HTR-8/SVneo (cell line): ENCODE results near the gene ELOVL6.
"Not testable (repeated sequence)": the region's sequence is repeated elsewhere in the genome, so short reads cannot be mapped to it uniquely, and the experiment has no call there.

ENCODE experiments used
- DNase-seq: peaks from one replicate; pipeline ENCODE4 v3.0.0; 2011; ENCODE audit warnings: low spot score, mixed read lengths; ENCODE audit not compliant: insufficient read length
- FAIRE-seq: peaks from 2 replicates; lab custom pipeline; 2011; peaks lifted over from hg19 to GRCh38; lab: Jason Lieb, UNC

ELOVL6 gene, protein sequence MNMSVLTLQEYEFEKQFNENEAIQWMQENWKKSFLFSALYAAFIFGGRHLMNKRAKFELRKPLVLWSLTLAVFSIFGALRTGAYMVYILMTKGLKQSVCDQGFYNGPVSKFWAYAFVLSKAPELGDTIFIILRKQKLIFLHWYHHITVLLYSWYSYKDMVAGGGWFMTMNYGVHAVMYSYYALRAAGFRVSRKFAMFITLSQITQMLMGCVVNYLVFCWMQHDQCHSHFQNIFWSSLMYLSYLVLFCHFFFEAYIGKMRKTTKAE

DNA sequence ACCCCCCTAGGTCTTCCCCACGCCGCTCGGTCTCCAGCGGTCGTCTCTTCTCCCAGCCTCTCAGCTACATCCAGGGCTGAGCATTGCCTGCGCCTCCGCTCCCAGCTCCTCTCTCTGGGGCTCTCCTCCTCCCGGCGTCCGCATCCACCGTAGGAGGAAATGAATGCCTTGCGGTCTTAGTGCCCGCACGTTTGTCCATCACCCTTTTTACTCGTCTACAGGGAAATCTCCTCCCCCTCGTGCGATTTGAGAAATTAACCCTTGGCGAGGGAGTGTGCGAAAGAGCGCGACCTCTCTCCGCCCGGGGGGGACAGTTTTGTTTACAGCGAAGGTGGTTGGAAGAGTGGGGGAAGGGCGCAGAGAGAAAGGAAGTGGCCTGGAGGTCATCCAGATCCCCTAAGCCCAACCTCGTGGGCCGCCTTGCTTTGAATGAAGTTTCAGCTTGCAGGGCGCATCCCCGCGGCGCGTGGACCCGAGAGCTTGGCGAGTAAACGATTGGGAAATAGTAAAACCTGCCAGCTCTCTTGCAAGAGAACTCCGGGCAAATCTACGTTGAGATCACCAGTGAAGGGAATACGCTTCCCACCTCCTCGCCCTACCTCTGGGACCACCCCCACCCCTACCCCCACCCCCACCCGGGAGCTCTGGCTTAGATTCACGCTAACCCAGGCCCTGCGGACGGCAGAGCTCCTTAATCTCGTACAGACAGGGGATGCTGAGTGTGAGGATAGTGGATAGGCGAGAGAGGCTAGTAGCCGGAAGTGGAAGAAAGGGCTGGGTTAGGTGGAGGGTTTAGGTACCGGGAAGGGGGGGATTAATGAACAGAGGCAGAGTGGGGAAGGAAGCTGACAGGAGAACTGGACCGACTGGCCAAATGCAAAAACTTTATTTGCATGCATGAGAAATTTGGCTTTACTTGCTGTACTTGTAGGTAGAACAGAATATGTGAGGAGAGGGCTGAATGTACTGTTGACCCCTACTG lies at the start of gene ELOVL6:
Gene ELOVL6 (minus strand): TSS at position 181 of the 982 bp plus-strand sequence. CDS start 280 bp downstream, outside the sequence.
- peak; percentile 60 for DNase-seq
- peak; percentile 51 for FAIRE-seq

DNA sequence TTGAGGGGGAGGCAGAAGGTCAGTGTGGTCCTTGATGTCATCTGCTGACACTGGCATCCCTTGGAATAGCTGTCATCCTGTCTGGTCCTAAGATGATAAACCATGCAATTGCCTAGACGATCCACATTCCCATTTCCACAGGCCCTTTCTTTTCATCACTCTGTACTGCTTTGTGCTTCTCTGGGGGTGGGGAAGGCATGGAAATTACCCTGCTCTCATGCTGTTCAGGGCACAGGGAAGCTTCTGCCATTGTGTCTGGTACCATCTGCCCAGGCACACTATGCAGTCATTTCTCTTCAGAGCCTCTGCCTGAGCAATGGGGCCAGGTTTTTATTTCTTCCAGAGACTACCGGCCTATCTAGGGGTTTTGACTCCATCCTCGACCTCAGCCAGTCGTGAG lies 49.7 kb upstream of the ELOVL6 start:
- DNase-seq, result no peak
- FAIRE-seq, result peak; percentile 31

DNA sequence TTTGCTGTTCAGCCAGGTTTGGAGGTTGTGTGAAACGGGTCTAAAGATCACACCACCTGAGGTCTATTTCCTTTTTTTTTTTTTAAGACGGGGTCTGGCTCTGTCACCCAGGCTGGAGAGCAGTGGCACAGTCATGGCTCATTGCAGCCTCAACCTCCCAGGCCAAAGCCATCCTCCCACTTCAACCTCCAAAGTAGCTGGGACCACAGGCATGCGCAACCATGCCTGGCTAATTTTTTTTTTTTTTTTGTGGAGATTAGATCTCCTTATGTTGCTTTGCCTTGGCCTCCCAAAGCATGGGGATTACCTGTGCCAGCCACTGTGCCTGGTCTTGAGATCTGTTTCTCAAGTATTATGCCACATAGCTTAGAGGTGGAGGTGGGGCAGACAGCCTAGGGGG lies 49.2 kb upstream of the ELOVL6 start:
- DNase-seq (no peak), FAIRE-seq (no peak)

DNA sequence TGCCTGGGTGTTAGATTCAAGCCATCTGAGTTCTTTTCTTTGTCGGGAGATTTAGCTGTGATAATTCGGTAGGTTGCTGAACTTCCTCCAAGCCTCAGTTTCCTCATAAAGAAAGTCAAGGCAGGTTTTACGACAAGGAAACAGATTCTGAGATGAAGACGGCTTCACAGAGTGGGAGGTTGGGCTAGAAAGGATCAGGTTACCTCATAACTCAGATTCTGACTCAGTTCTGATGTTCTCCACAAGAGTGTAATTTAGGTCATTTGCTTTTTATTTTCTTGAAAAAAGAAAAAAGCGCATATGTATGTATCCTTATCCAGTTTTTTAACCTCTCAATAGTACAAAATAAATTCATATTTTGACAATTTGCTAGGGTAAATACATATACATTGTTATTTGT lies 47.2 kb upstream of the ELOVL6 start:
- no peak for FAIRE-seq
- DNase-seq, result peak; percentile 32

DNA sequence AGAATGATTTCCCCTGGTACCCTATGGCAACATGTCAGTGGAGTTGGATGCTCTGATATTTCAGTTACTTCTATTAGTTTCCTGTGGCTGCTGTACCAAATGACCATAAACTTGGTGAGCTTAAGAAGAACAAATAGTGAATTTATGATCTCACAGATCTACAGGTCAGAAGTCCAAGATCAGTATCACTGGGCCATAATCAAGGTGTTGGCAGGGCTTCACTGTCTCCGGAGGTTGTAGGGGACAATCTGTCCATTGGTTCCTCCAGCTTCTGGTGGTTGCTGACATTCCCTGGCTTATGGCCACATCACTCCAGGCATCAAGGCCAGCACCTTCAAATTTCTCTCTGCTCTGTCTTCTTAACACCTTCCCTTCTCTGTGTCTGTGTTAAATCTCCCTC lies 37.9 kb upstream of the ELOVL6 start:
- FAIRE-seq (no peak), DNase-seq (no peak)

DNA sequence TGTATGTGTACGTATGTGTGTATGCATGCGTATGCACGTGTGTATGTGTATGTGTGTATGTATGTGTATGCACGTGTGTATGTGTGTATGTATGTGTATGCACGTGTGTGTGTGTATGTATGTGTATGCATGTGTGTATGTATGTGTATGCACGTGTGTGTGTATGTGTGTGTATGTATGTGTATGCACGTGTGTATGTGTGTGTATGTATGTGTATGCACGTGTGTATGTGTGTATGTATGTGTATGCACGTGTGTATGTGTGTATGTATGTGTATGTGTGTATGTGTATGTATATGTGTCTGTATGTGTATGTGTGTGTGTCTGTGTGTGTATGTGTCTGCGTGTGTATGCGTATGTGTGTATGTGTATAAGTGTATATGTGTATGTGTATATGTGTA lies 35.2 kb upstream of the ELOVL6 start:
- not testable (repeated sequence) for DNase-seq
- FAIRE-seq, result peak; percentile 99

DNA sequence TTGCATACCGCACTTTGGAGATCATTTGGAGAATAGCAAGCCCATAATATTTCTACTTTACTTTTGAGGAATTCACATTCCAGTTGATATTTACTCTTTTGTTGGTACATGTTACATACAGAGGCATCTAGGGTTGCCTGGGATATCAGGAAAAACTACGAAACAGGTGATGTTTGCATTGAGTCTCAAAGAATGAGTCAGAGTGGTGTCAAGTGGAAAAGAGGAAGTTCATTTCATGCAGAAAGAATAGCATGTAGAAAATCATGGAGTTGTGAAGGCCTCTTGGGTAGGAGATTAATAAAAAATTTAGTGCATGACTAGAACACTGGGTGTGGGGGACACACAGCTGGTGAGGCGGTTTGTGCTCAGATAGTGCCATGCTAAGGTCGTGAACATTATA lies 33.5 kb upstream of the ELOVL6 start:
- DNase-seq (no peak), FAIRE-seq (no peak)

DNA sequence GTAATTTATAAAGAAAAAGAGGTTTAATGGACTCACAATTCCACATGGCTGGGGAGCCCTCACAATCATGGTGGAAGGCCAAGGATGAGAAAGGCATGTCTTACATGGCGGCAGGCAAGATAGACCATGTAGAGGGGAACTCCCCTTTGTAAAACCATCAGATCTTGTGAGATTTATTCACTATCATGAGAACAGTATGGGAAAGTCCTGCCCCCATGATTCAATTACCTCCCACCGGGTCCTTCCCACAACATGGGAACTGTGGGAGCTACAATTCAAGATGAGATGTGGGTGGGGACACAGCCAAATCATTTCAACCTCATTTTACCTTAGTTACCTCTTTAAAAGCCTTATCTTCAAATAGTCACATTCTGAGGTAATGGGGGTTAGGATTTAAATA lies 30.9 kb upstream of the ELOVL6 start:
- DNase-seq, result no peak
- FAIRE-seq, result no peak

DNA sequence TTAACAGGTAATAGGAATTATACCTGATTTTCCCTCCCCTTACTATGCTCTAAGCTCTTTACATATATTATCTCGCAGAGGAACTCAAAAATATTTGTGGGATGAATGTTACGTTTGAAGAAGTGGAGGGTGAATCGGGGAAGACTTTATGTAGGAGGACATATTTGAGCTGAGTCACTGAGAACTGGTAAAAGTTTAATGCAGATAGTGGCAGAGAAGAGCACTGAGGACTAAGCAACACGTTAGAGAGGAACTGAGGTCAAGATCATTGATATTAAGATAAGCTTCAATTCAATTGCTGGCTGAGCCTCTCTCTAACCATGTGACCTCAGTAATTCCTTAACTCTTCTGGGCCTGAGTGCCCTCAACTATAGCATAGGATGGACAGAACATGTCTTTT lies 26.4 kb upstream of the ELOVL6 start:
- DNase-seq (no peak), FAIRE-seq (no peak)

DNA sequence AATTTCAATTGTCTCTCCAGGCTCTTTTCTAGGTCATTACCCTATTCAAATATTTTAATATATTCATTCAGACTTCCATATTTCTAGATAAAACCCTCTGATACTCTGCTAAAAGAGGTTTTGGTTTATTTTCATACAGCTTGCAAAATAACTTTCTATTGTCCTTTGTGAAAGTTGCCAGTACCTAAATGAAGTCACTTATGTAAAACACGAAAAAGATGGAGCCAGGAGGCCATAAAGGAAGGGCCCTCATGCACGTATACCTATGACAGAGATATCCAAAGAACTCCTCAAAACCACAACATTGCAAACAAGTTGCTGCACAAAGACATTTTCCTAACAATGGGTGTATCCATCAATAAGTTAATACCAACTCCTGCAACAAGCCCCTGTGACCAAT lies 25.7 kb upstream of the ELOVL6 start:
- FAIRE-seq (no peak), DNase-seq (no peak)

DNA sequence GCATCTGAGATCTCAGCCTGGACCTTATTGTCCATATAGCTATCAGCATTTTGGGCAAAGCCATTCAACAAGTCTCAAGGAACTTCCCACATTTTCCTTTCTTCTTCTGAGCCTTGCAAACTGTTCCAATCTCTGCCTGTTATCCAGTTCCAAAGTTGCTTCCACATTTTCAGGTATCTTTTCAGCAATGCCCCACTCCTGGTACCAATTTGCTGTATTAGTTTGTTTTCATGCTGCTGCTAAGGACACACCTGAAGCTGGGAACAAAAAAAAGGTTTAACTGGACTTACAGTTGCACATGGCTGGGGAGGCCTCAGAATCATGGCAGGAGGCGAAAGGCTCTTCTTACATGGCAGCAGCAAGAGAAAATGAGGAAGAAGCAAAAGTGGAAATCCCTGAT lies 20.5 kb upstream of the ELOVL6 start:
- not testable (repeated sequence) for DNase-seq, FAIRE-seq

DNA sequence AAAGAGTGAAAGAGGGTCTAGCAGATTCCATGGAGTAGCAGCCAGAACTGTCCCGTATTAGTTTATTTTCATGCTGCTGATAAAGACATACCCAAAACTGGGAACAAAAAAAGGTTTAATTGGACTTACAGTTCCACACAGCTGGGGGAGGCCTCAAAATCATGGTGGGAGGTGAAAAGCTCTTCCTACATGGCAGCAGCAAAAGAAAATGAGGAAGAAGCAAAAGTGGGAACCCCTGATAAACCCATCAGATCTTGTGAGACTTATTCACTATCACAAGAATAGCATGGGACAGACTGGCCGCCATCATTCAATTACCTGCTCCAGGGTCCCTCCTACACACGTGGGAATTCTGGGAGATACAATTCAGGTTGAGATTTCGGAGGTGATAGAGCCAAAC lies 18.8 kb upstream of the ELOVL6 start:
- not testable (repeated sequence) for DNase-seq, FAIRE-seq

DNA sequence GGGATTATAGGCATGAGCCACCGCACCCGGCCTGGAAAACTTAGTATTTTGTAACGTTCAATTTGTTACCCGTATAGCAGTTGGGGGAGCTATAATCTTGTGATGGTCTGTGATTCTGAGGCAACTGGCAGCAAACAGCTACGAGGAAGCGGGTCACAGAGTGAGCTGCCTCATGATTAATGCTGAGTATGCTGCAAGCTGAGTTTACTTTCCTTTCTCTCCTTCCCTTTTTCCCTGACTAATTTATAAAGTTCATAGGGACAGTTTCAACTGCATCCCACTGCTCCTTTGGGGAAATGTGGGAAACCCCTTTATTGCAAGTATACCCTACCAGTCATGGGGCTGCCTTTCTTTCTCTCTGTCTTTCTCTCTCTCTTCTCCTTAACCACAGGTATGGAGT lies 17.7 kb upstream of the ELOVL6 start:
- no peak for FAIRE-seq
- no peak for DNase-seq

DNA sequence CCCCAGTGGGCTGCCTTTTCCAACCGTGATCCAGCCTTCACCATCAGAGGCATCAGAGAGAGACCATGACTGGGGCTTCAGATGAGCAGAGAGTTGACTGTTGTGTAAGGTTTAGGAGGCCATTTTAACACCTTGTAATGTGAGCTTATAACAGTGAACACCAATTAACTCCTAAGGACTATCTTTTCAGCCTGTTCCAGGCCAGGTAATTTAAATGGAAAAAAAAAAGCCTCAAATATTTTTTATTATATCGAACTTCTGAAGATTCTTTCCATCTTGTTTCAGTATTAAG lies 13.3 kb upstream of the ELOVL6 start:
- DNase-seq (no peak), FAIRE-seq (no peak)

DNA sequence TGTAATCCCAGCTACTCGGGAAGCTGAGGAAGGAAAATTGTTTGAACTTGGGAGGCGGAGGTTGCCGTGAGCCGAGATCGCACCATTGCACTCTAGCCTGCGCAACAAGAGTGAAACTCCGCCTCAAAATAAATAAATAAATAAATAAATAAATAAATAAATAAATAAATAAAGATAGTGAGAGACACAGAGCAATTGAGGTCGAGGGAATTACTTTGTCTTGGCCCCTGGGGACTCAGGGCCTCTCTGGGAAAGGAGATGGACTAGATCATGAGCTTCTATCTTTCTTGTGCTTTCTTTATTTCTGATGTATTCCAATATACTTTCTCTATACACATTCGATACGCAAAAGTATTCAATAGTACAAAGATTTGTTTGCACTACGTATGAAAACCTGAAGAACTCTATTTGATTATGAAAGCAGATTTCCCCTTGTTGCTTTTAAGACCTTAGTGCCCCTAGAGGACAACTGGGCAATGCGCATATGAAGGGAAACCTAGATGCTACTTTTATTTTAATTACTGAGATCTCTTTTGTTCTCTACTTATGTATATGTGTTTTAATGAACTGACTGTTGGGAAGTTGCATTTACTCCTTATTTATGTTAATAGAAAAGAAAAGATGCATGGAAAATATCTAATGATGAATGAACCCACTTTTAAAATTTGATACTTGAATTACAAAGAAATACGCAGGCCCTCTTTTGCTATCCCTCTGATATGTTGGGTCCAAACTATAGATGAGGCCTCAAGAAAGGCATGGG lies 12.8 kb upstream of the ELOVL6 start:
- no peak for FAIRE-seq
- peak; percentile 43 for DNase-seq

DNA sequence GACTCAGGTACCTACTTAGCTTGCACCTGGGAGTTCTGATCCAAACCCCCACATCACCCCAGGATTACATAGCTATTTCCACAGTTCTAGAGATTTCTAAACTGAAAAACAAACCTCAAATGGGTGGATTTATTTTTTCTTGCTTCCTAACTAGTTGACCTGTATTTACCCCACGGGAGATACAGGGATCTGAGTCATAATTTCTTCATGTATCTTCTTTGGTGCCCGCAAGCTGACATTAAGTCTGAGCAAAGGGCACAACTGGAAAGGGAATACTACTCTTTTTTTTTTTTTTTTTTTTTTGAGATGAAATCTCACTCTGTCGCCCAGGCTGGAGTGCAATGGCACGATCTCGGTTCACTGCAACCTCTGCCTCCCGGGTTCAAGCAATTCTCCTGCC lies 10.0 kb upstream of the ELOVL6 start:
- FAIRE-seq, result no peak
- no peak for DNase-seq

DNA sequence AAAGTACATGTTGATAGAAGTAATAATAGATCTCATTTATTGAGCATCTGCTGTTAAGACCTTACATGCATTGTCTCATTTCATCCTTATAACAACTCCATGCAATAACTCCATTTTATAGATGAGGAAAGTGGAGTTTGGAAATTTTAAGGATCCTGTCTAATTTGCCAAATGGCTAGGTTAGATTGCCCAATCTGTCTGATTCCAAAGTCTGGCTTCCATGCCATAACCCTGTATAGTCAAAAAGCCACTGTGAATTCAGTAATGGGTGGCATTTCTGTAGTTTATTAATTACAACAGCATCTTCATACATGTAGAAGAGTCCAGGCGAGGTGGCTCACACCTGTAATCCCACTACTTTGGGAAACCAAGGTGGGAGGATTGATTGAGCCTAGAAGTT lies 8.8 kb upstream of the ELOVL6 start:
- FAIRE-seq (no peak), DNase-seq (no peak)

DNA sequence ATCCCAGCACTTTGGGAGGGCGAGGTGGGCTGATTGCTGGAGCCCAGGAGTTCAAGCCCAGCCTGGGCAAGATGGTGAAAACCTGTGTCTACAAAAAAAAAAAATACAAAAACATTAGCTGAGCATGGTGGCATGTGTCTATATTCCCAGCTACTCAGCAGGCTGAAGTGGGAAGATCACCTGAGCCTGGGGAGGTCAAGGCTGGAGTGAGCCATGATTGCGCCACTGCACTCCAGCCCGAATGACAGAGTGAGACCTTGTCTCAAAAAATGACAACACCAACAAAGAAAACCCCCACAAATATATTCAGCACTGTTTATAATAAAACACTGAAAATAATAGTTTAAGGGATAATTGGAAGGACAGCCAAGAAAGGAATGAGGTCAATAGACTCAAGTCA lies 3.6 kb upstream of the ELOVL6 start:
- FAIRE-seq, result no peak
- DNase-seq, result no peak

DNA sequence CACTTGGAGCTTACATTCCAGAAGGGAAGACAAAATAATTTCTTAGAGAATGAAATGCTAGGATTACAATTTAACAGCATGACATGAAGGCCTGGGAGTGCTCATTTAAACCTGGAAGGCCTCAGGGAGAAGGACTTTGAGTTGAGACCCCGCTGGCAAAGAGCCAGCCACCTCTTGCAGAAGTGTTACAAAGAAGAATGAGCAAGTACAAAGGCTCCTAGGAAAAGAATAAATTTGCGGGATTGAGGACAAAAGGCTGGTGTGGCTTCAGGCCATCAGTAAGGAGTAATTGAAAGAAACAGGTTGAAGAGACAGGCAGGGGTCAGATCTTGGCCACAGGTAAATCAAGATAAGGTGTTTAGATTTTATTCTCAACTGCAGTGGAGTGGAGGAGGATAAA lies 3.1 kb upstream of the ELOVL6 start:
- DNase-seq (no peak), FAIRE-seq (no peak)

DNA sequence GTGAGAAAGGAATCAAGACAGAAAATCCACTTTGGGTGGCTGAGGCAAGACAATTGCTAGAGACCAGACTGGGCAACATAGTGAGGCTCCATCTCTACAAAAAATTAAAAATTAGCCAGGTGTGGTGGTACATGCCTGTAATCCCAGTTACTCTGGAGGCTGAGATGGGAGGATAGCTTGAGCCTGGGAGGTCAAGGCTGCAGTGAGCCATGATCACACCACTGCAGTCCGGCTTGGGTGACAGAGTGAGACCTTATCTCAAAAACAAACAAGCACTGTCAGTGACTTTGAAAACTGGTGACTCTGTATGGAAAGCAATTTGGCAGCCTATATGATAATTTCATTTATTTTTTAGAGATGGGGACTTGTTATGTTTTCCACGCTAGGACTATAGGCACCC lies 2.3 kb upstream of the ELOVL6 start:
- no peak for DNase-seq
- FAIRE-seq, result no peak

DNA sequence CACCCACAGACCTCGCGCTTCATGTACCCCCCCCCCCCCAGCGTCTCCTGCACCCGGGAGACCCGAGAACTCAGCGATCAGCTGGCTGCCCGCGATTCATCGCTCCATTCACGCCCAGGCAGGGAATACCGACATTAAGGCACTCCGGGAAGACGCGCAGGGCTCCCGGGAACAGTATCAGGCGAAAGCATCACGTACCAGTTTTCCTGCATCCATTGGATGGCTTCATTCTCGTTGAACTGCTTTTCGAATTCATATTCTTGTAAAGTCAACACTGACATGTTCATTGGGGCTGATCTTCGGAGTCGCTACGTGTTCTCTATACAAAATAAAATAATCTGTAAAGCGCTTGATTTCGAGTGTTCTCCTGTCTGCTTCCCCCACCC lies 373 bp downstream of the ELOVL6 start:
- DNase-seq (peak; percentile 11), FAIRE-seq (no peak)
